K562 (cell line): ENCODE measurements around the gene CAMK2B. TPM values are rescaled to one million over a fixed set of nuclear protein-coding genes. Genes with fewer than 3 reads are reported as not detected.

ENCODE experiments used
- CBFA2T3 ChIP-seq: fragments of 450-650 bp; IDR thresholded peaks from 2 replicates; pipeline ENCODE4 v1.6.1; 2017
- ILK ChIP-seq: fragments of 450-650 bp; IDR thresholded peaks from 2 replicates; pipeline ENCODE4 v1.6.1; 2016; ENCODE audit warnings: missing genetic modification characterization, low read depth, mild to moderate bottlenecking, missing compliant biosample characterization, moderate library complexity, borderline replicate concordance
- MAZ ChIP-seq, 2 experiments: fragments of 450-650 bp in 1 of 2; sonication (generic) in 1 of 2; formaldehyde crosslinking; IDR thresholded peaks in 1 of 2; conservative IDR thresholded peaks in 1 of 2; 2 replicates each; pipeline versions ENCODE4 v1.4.0 to v1.5.0; 2020; ENCODE audit warnings: mild to moderate bottlenecking in 1 of 2, missing genetic modification reagents in 1 of 2
- MYC ChIP-seq, 2 experiments: fragments of 250-450 bp in 1 of 2; sonication (Bioruptor Pico) in 1 of 2; IDR thresholded peaks; 2 replicates each; pipeline versions ENCODE4 v1.5.1 to v1.6.1; 2012 to 2021; ENCODE audit warnings: low read depth in 2 of 2, borderline replicate concordance in 1 of 2, improper control_type of control experiment in 1 of 2, low read length in 1 of 2, mild to moderate bottlenecking in 1 of 2, moderate library complexity in 1 of 2
- NCOA1 ChIP-seq: fragments of 450-650 bp; IDR thresholded peaks from 2 replicates; pipeline ENCODE4 v1.6.1; 2016; ENCODE audit warnings: low read depth
- NCOA2 ChIP-seq, 2 experiments: fragments of 450-650 bp; IDR thresholded peaks; 2 replicates each; pipeline ENCODE4 v1.6.1; 2018; ENCODE audit warnings: mild to moderate bottlenecking in 2 of 2, moderate library complexity in 1 of 2; ENCODE audit not compliant: partially characterized antibody in 2 of 2
- NRF1 ChIP-seq, 2 experiments: fragments of 450-650 bp; IDR thresholded peaks in 1 of 2; conservative IDR thresholded peaks in 1 of 2; 2 replicates each; pipeline ENCODE4 v1.6.1; 2014; ENCODE audit warnings: mild to moderate bottlenecking in 2 of 2
- SMAD1 ChIP-seq: fragments of 150-350 bp; IDR thresholded peaks from 2 replicates; pipeline ENCODE4 v1.6.1; 2014; ENCODE audit warnings: low read length, low read depth; ENCODE audit not compliant: partially characterized antibody
- SMAD4 ChIP-seq: fragments of 250-450 bp; sonication (Bioruptor Pico); conservative IDR thresholded peaks from 2 replicates; pipeline ENCODE4 v1.8.0; 2021; ENCODE audit warnings: inconsistent platforms, mild to moderate bottlenecking, moderate library complexity
- SPI1 ChIP-seq: IDR thresholded peaks from 2 replicates; pipeline ENCODE4 v1.6.1; 2011; ENCODE audit warnings: low read depth, low read length, control low read depth, borderline replicate concordance
- ZBTB34 ChIP-seq: fragments of 250-450 bp; sonication (Bioruptor Pico); IDR thresholded peaks from 2 replicates; pipeline ENCODE4 v1.8.0; 2021; ENCODE audit warnings: mild to moderate bottlenecking, moderate library complexity
- ZC3H11A ChIP-seq: IDR thresholded peaks from 2 replicates; pipeline ENCODE4 v1.6.1; 2012; ENCODE audit warnings: low read depth, low read length, improper control_type of control experiment
- ZC3H4 ChIP-seq: sonication (generic); formaldehyde crosslinking; IDR thresholded peaks from 2 replicates; pipeline ENCODE4 v1.9.0; 2021; ENCODE audit warnings: missing genetic modification reagents, borderline replicate concordance
- ZFPM2 ChIP-seq: fragments of 250-450 bp; sonication (Bioruptor Pico); IDR thresholded peaks from 2 replicates; pipeline ENCODE4 v1.5.1; 2022; ENCODE audit warnings: mild to moderate bottlenecking
- ZNF140 ChIP-seq: fragments of 250-450 bp; sonication (Bioruptor Pico); IDR thresholded peaks from 2 replicates; pipeline ENCODE4 v1.8.0; 2021; ENCODE audit warnings: moderate library complexity, mild to moderate bottlenecking, inconsistent platforms
- ZNF431 ChIP-seq: sonication (generic); formaldehyde crosslinking; IDR thresholded peaks from 2 replicates; pipeline ENCODE4 v1.8.0; 2022; ENCODE audit warnings: mild to moderate bottlenecking, missing genetic modification reagents
- ZNF766 ChIP-seq: fragments of 200-800 bp; sonication (Bioruptor generic); conservative IDR thresholded peaks from 2 replicates; pipeline ENCODE4 v1.6.1; 2016; ENCODE audit warnings: missing genetic modification characterization, missing compliant biosample characterization
- polyA plus RNA-seq, 8 experiments: library from polyadenylated mRNA; depleted of rRNA in 4 of 8; stranded (reverse) in 5 of 8; unstranded in 3 of 8; fragments of >200 nt; fragmentation: Nextera tagmentation in 2 of 8; fragmentation: Illumina TruSeq in 1 of 8; extraction: Ambion mirVana in 2 of 8; extraction: Trizol in 1 of 8; gene quantifications; 2 replicates each; pipeline versions ENCODE4 v1.2.1 to v1.2.3, GENCODE V29; 2011 to 2014; ENCODE audit warnings: inconsistent platforms in 1 of 8, missing spikeins in 1 of 8
- total RNA-seq, 7 experiments: library from RNA; depleted of rRNA in 6 of 7; stranded (reverse); fragments of >200 nt in 6 of 7; fragmentation: Illumina TruSeq in 2 of 7; extraction: Trizol in 2 of 7; gene quantifications; 2 replicates each; pipeline versions ENCODE4 v1.2.1 to v1.2.3, GENCODE V29; 2011 to 2021; ENCODE audit warnings: low replicate concordance in 1 of 7
- TF ChIP-seq, protein P1 (sequence below): fragments of 250-450 bp; sonication (Bioruptor Pico); IDR thresholded peaks from 2 replicates; pipeline ENCODE4 v1.4.0; 2020; ENCODE audit warnings: mild to moderate bottlenecking, moderate library complexity
- TF ChIP-seq, protein P2 (sequence below): sonication (generic); IDR thresholded peaks from 2 replicates; pipeline ENCODE4 v1.6.1; 2016
- TF ChIP-seq, protein P3 (sequence below), 2 experiments: fragments of 450-650 bp in 1 of 2; IDR thresholded peaks; 2 replicates each; pipeline ENCODE4 v1.6.1; 2011 to 2017; ENCODE audit warnings: low read depth in 2 of 2, antibody characterized with exemption in 1 of 2, borderline replicate concordance in 1 of 2, low read length in 1 of 2, mild to moderate bottlenecking in 1 of 2, mixed read lengths in 1 of 2; ENCODE audit not compliant: control insufficient read depth in 1 of 2

CAMK2B gene
- total and polyA plus RNA-seq, 9 of the 15 experiments (the other 6 are each of a cell fraction or from before 2014, with no cell fraction given): 0.04 to 0.09 (median 0.05) TPM; not detected in 4

- TF ChIP-seq, protein P1, sequence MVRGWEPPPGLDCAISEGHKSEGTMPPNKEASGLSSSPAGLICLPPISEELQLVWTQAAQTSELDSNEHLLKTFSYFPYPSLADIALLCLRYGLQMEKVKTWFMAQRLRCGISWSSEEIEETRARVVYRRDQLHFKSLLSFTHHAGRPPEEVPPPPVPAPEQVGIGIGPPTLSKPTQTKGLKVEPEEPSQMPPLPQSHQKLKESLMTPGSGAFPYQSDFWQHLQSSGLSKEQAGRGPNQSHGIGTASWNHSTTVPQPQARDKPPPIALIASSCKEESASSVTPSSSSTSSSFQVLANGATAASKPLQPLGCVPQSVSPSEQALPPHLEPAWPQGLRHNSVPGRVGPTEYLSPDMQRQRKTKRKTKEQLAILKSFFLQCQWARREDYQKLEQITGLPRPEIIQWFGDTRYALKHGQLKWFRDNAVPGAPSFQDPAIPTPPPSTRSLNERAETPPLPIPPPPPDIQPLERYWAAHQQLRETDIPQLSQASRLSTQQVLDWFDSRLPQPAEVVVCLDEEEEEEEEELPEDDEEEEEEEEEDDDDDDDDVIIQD (CRISPR knock-in tag): no peak
- no peak for TF ChIP-seq NCOA2 (IDR thresholded peaks at IDR 0.05; ENCODE audit: partially characterized antibody in 2 of 2)
- no peak for TF ChIP-seq ZC3H4 (CRISPR knock-in tag)
- no peak for TF ChIP-seq ILK (tag)
- TF ChIP-seq, protein P2, sequence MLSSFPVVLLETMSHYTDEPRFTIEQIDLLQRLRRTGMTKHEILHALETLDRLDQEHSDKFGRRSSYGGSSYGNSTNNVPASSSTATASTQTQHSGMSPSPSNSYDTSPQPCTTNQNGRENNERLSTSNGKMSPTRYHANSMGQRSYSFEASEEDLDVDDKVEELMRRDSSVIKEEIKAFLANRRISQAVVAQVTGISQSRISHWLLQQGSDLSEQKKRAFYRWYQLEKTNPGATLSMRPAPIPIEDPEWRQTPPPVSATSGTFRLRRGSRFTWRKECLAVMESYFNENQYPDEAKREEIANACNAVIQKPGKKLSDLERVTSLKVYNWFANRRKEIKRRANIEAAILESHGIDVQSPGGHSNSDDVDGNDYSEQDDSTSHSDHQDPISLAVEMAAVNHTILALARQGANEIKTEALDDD: no peak
- TF ChIP-seq MYC (IDR thresholded peaks at IDR 0.05; ENCODE audit: low read depth, low read length): peak; percentile 94
- no peak for TF ChIP-seq MYC (CRISPR knock-in tag; IDR thresholded peaks at IDR 0.05; ENCODE audit: borderline replicate concordance, low read depth)
- TF ChIP-seq NRF1 (conservative IDR thresholded peaks at IDR 0.05 in 1 of 2, IDR thresholded peaks at IDR 0.05 in 1 of 2): peak; percentile 43 to 49
- peak; percentile 71 for TF ChIP-seq SPI1
- no peak for TF ChIP-seq ZNF140 (CRISPR knock-in tag)
- no peak for TF ChIP-seq ZFPM2
- peak; percentile 84 to 85 for TF ChIP-seq MAZ (CRISPR knock-in tag; conservative IDR thresholded peaks at IDR 0.05 in 1 of 2, IDR thresholded peaks at IDR 0.05 in 1 of 2)
- no peak for TF ChIP-seq CBFA2T3
- TF ChIP-seq, protein P3, sequence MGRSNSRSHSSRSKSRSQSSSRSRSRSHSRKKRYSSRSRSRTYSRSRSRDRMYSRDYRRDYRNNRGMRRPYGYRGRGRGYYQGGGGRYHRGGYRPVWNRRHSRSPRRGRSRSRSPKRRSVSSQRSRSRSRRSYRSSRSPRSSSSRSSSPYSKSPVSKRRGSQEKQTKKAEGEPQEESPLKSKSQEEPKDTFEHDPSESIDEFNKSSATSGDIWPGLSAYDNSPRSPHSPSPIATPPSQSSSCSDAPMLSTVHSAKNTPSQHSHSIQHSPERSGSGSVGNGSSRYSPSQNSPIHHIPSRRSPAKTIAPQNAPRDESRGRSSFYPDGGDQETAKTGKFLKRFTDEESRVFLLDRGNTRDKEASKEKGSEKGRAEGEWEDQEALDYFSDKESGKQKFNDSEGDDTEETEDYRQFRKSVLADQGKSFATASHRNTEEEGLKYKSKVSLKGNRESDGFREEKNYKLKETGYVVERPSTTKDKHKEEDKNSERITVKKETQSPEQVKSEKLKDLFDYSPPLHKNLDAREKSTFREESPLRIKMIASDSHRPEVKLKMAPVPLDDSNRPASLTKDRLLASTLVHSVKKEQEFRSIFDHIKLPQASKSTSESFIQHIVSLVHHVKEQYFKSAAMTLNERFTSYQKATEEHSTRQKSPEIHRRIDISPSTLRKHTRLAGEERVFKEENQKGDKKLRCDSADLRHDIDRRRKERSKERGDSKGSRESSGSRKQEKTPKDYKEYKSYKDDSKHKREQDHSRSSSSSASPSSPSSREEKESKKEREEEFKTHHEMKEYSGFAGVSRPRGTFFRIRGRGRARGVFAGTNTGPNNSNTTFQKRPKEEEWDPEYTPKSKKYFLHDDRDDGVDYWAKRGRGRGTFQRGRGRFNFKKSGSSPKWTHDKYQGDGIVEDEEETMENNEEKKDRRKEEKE (IDR thresholded peaks at IDR 0.05; ENCODE audit: borderline replicate concordance in 1 of 2, control insufficient read depth in 1 of 2, low read depth in 2 of 2, low read length in 1 of 2): peak in 1 of 2 experiments; percentile 75; a peak in 1 of 4 replicates
- TF ChIP-seq ZBTB34: no peak
- TF ChIP-seq NCOA1: no peak
- TF ChIP-seq ZNF766 (CRISPR knock-in tag): peak; percentile 37
- peak; percentile 40 for TF ChIP-seq SMAD1
- TF ChIP-seq ZC3H11A: no peak
- peak; percentile 44 for TF ChIP-seq SMAD4 (CRISPR knock-in tag)
- TF ChIP-seq ZNF431 (CRISPR knock-in tag): no peak
These were observed 124.5 kb downstream of the CAMK2B start, which contains the start of gene YKT6 (continued) for GRCh38 chr7:44200699-44201461.
